Amniotic epithelial cell (primary cell): ENCODE measurements around the gene PKIG.
"Not testable (repeated sequence)": the region's sequence is repeated elsewhere in the genome, so short reads cannot be mapped to it uniquely, and the experiment has no call there.

ENCODE experiments used
- DNase-seq: peaks from one replicate; pipeline ENCODE4 v3.0.0-alpha.2; 2010; ENCODE audit warnings: low read depth

The PKIG gene

DNA sequence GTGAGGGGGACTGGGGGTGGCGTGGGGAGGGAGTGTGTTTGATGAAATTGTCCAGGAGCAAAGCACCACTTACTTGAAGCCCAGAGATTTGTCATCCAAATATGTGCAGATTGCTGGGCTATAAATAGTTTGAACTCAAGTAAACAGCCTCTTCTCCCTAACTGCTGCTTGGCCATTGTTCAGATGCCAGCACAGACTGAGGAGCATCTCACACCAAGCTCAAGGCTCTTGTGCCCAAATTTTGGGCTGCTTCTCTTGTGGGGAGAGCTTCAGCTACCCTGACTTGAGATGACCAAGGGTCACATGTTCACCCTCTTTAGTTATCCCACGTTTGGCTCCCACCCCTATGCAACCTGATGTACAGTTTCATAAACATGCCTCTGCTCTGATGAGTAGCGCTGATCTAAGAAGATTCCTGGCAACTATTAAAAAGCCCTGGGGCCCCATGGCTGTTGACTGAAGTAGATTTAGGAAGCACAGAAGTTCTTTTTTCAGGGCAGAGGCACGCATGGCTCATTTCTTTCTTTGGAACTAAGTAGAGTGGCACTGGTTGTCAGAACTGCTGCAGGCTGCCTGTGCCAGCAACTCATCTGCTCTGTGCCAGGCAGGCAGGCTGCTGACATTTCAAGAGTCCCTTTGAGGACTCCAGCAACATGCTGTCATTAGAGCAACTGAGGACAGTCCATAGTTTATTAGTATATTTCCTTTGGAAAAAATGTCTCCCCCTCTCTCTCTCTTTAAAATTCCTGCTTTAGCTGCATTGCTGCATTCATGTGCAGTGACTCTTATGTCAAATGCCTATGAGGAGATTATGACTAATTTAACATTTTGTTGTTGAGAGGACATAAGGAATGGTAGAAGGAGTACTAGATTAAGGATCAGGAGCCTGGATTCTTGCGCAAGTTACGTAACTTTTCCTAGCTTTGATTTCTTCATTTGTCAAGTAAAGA is 9.6 kb upstream of the PKIG start:
- DNase-seq: peak; percentile 96

DNA sequence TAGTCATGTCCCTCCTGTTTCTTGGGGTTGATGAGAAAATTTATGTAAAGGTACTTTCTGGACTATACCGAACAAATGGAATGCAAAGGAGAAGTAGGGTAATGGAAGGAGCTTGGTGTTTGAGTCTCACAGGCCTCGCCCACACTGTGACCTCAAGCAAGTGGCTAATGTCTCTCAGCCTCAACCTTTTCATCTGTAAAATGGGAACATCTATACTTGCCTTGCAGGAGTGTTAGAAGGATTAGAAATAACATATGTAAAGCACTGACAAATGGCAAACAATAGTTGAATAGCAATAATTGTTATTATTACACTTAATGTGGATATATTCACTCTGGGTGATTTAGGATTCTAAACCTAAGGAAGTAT is 8.9 kb upstream of the PKIG start:
- no peak for DNase-seq

DNA sequence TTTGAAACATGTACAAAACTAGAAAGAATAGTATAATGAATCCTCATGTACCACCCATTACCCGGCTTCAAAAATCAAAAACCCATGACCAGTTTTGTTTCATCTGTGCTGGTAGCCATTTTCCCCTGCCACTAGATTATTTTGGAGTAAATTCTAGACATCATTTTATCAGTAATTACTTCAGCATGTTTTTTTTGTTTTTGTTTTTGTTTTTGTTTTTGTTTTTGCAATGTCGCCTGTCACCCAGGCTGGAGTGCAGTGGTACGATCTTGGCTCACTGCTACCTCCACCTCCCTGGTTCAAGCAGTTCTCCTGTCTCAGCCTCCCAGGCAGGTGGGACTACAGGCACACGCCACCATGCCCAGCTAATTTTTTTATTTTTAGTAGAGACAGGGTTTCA is 8.0 kb upstream of the PKIG start:
- no peak for DNase-seq

DNA sequence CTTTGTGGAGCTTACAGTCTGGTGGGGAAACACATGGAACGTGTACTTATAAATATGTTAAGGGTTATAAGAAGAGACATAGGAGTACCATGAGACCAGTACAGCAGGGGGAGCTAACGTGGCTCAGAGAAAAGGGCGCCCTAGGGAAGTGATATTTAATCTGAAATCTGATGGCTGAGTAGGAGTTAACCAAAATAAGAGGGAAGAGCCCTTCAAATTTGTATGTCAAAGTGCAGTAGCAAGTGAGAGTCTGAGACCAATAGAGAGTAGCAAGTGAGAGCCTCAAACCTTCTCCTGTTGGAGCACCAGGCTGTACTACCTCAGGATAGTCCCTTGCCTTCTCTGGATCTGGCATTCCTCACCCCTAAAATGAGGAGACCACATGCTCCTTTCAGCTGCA is 6.1 kb upstream of the PKIG start:
- DNase-seq: peak; percentile 53

DNA sequence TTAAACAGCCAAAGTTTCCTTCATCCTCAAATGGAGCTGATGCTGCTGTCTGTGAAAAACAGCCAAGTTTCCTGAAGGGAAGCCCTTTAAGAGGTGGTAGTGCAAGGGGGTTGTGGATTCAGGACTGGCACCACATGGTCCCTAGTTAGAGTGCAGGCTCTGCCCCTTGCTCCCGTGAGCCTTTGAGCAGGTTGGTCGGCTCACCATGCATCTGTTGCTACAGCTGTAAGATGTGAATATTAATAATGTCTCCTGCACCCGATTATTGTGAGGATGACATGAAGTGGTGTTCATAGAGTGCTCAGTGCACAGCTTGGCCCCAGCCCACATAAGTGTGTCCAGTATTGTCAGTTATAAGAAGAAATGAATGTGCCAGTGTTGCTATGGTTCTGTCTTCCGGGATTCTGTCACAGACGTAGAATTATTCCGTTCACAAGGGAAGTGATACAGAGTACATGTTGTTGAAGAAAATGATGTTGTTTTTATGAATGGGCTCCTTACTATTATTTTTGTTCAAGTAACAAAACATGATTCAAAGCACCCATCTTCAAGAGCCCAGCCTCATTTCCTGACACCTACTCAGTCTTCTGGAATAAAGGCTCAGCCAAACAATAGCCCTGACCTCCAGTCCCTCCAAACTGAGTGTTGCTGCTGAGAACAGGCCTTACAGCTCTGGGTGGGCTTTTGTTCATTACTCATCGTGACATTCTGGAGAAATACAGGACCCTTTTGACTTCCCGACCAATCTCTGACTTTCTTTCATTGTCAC is 2.9 kb upstream of the PKIG start:
- DNase-seq: no peak

DNA sequence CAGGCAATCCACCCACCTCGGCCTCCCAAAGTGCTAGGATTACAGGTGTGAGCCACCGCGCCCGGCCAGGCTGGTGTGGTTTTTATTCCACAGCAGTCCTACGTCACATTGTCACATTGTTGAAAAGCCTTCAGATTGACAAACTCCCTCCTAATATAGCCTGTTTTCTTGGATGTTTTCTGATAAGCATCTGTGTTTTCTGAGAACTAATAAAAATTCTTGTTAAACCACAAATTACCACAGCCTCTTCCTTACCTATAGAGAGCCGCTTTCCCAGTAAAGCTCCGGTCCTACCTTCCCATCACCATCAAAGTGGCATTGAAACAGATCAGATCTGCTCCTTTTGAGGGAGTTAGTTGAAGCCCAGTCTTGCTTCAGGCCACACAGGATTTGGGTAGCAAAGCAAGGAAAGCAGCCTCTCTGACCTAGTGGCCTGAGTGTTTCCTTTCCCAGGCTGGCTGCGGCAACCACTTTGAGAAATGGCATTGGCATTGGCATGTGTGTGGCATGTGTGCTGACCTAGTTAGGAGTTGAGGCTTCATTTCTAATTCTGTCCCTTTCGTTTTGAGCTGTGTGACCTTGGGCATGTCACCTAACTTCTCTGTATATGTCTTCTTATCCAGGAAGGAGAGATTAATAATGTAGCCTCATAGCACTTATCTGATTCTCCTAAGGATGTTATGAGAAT is 1.7 kb upstream of the PKIG start:
- DNase-seq: no peak

DNA sequence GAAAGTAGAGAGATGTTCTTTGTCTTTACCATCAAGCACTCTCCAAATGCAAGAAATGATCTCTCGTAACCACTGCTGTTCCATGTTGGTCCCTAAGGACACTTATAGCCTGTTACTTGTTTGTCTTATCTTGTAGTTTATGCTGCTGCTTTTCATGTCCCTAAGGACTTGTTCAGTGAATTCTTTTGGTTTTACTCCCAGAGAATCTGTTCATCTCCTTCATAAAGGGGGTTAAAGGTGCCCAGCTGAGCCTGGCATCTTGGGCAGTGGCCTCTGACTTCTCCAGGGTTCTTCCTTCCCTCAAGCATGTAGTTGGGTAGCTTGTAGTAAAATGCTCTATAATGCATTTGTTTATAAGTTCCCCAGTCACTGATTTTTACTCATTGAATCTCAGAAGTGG is 864 bp upstream of the PKIG start:
- no peak for DNase-seq

DNA sequence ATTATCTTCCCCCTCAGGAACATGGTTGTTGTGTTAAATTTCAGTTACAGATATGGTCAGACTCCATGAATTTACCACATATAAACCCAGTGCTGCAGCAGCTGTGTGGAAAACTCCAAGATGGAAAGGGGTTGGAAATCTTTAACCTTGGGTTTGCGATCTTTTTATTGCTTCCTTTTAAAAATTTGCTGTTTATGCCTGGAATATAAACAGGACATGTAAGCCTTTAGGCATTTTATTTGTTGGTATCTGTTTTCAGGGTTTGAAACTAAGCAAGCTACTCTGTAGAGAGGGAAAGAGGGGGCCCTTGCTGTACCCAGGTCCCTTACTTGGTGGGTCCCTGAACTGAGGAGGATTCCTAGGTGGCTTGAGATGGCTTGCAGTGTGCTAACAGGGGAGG is 778 bp downstream of the PKIG start:
- no peak for DNase-seq

DNA sequence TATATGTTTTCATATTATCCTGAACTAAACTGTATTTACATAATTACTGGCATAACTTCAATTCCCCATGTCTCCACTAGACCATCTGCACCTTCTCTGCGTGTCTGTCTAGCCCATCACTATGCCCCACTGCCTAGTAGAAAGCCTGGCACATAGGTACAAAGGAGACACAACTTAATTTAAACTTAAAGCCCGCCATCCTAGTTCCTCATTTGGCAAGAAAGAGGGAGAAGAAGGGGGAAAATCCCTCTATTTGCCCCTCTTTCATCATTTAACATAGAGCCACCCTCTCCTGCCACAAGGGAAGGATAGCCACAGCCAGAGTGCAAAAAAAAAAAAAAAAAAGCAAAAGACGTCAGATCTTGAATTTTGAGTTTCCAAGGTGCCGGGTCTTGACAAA is 1.8 kb downstream of the PKIG start:
- DNase-seq: no peak

DNA sequence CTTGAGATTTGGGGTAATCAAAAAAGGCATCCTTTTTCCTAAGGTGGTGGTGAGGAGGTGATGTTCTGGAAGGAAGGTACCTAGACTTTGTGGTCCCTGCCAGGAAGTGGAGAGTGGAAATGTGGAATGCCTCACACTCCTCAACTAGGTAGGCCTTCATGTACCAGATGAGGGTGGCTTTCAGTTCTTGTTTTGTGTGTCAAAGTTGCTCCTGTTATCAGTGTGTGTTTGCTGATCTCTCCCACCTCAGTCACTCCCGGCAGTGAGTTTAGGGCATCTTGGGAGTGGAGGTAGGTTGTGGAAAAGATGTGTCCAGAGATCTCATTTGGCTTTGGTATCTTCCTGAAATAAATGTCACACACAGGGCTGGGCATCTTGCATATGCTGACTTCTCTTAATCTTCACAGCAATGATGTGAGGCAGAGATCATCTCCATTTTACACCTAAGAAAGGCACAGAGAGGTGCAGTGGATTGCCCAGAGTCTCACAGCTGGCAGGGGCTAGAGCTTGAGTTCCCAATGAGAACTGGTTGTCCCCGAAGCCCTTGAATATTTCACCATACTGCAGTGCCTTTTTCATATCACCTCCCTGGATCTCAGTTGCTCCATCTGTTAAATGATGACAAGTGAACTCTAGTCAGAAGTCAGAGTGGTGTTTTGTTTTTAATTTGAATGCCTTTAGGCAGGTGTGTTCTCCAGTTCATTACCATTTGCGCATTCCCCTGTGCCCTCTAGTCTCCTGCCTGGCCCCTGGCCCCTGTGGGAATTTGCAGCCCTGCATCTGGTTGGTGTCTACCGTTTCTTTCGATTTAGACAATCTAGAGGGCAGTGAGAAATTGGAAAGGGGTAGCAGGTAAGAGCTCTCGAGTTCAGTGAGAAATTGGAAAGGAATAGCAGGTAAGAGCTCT is 2.9 kb downstream of the PKIG start:
- no peak for DNase-seq

DNA sequence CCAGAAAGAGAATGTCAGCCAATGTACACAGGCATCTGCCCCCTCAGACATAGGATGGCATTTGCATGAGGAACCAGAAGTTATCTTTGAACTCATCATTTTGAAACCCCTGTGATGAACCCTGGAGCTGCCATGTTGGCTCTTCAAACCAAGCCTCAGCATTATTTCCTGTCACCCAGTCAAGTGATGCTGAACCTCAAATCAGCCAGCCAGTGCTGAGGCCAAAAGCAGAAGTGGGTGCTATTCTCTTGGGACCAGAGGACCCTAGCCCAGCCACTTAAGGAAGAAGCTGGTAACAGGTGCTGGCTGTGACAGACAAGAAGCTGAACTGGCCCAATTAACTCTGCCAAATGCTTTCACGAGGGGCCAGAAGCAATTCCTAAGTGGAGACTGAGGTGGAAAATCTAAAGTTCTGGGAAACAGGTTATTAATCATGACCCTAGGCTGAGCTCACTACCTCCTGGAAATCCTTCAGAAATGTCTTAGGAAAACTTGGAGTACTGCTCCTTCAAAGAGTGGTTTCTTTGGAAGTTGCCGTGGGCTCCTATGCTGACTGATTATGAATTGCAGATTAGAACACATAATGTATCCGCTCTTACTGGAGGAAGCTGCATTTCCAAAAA is 4.0 kb downstream of the PKIG start:
- DNase-seq: no peak

DNA sequence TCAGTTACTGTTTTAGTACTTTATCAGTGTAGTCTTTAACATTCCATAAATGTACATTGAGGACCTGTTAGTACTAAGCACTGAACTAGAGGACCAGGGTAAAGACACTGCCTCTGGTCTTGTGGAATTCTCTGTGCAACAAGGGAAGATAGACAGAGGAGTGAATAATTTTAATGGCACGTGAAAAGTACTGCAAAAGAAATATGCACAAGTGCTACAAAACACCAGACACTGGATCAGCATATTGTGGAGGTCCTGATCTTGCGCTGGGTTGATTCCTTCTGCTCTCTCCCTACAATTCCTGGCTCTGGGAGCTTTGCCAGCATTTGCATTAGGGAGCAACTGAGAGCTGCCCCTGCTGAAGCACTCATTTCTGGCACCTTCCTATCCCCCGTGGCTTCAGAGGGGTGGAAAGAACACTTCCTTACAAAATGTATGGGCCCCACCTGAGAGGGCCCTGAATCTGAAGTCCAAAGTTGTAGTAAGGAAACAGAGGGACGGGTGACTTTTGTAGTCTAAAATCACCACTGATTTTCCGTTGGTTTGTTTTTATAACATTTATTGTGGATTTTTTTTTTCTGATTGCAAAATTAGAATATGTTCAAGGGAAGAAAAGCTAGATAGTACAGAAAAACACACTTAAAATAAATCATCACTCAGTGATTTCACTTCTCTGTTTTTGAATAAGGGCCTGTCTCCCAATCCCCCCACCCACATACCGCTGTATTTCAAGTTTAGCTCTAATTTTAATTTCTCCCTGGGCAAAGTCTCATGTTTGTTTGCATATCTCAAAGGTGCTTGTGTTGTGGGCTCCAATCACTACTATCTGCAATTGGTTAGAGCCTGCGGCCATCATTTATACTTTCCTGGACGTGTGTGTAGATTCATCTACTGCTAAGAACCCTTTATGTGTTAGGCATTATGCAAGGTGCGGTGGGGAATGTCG is 4.9 kb downstream of the PKIG start:
- DNase-seq: peak; percentile 66

DNA sequence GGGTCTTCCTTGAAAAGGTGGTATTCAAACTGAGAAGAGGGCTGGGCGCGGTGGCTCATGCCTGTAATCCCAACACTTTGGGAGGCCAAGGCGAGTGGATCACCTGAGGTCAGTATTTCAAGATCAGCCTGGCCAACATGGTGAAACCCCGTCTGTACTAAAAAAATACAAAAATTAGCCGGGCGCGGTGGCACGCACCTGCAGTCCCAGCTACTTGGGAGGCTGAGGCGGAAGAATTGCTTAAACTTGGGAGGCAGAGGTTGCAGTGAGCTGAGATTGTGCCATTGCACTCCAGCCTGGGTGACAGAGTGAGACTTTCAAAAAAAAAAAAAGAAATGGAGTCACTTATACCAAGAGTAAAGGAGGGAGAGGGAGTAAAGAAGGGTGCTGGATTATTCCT is 5.9 kb downstream of the PKIG start:
- not testable (repeated sequence) for DNase-seq

DNA sequence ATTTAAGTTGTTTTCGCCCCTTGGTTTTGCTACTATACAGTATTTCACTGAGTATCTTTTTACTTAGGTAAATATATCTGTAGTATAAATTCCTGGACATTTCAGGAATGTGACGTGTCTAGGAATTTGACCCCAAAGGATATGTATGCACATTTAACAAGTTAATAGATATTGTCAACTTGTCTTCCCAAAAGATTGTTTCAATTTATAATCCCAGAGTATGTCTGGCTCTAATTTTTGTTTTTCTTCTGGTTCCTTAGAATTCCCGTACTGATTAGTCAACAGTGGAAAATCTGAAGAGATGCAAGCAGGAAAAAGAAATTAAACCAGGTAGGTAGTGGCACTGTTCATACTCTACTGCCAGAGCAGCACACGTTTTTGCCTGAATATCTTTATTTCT is 7.2 kb downstream of the PKIG start:
- DNase-seq: no peak

DNA sequence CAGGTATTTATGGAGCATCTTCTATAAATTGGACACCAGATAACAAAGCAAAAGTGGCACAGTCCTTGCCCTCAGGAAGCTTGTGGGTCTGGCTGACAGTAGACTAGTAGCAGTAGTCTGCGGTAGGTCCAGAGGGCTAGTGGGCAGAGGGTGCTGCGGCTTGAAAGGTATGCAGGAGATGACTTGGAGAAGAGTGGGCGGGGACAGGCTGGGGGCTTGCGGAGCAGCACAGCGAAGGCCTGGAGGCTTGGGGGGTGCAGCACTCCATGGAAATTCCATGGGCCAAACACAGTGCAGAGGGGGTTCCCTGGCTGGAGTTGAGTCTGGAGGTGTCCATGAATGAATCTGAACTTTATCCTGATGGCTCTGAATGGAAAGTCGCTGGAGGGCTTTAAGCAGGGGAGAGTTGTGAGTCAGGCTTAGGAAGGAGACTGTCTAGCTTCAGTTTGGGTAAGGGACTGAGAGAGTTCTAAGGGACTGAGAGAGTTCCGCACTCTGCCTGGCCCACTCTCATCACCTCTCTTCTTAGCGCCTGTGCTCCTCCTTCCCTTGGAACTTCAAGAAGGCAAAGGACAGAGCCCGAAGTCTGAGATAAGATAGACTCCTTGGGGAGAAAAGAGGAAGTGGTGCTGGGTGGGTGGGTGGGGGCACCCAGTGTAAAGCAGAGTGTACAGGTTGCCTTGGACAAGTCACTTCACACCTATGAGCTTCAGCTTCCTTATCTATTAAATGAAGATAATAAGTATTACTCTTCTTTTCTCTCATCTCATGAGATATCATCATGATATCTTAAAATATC is 8.8 kb downstream of the PKIG start:
- DNase-seq: no peak

DNA sequence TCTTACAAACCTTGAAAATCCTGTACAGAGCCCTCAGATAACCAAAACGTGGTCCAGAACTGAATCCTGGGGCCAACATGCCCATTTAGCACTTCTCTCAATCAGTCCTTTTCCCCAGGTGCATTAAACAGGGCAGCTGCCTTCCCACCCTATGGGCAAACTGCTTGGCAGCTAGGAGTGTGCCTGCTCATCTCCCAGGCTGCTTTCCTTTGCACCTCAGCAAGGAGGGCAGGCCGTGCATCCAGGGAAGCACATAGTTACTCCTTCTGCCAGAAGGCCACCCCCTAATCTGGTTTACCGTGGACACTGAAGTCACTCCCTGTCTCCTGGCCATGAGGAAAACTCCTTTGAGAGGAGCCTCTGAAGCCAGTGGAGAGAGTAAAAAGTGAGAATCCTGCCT is 10.0 kb downstream of the PKIG start:
- no peak for DNase-seq

DNA sequence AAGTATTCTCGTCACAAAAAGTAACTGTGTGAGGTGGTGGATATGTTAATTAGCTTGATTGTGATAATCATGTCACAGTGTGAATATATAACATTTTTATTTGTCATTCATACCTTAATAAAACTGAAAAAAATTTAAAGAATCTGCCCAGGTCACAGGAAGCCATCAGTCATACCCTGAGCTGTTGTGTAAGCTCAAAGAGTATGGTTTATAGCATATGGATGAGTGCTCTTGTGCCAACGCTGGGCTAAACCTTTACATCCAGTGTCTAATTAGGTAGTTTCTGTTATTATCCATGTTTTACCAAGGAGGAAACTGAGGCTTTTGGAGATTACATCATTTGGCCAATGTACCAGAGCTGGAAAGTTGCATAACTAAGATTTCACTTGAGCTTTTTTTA is 11.4 kb downstream of the PKIG start:
- no peak for DNase-seq

DNA sequence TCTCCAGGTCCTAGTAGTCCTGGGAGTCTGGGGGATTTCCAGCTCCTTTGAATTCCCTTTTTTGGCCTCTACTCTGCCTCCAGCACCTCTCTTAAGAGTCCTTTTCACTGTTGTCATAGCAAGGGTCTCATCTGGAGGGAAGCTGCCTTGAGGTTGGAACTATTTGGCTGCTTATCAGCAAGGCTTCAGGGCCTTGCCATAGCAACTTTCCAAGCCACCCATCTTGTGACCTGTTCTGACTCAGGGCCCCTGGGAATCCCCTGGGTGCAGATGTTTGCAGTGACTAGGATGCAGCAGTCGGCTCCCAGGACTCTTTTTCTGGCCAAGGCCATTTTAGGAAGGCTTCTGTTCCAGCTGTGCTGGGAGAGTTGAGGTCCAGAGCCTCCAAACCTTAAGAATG is 12.4 kb downstream of the PKIG start:
- DNase-seq: peak; percentile 47

DNA sequence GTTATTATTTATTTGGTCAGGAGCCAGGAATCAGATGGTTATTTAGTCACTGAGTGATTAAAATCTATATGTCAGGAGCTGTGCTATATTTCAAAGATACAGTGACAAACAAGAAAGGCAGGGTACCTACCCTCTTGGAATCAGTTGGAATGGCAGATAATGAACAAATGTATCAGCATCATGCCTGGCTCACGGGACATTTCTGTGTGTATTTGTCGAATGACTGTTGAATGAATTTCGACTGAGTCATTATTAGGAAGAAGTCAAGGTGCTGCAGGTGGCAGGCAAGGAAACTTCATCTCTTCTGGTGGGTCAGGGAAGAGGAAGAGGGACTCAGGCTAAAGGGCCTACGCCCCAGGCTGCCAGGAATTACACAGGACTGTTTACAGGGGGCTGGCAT is 13.6 kb downstream of the PKIG start:
- no peak for DNase-seq
